ENCODE results near the gene FUT8.

GRCh38 chr14:65753061-65753460 lies 340.5 kb downstream of the FUT8 start:
- TF ChIP-seq POLR2AphosphoS5 (IDR thresholded peaks at IDR 0.05) (no peak), CTCF (IDR thresholded peaks at IDR 0.05) (no peak), EP300 (IDR thresholded peaks at IDR 0.05) (no peak)

Measured in suprapubic skin (tissue), 4 donors.